ENCODE measurements around the gene SCAPER. TPM values are rescaled to one million over a fixed set of nuclear protein-coding genes. Genes with fewer than 3 reads are reported as not detected.
"Not testable (repeated sequence)": the region's sequence is repeated elsewhere in the genome, so short reads cannot be mapped to it uniquely, and the experiment has no call there.

Gene SCAPER
- total RNA-seq, 1 donor from 2014 or later = 56.9 TPM

GRCh38 chr15:76772776-76773175 lies 132.4 kb downstream of the SCAPER start:
- Histone ChIP-seq H3K27ac (ENCODE audit: low read depth, low read length) (no peak overlapping the region), H3K36me3 (ENCODE audit: control insufficient read depth in 3 of 3, insufficient read depth in 3 of 3, low read length in 3 of 3) (peaks cover 0 to 8% (median 0%) of the 10 kb centered on the region in 3 donors), H3K9me3 (ENCODE audit: control insufficient read depth in 3 of 3, low read length in 3 of 3) (no peaks in the 10 kb centered on the region), H3K4me1 (ENCODE audit: control insufficient read depth in 3 of 3, insufficient read depth in 3 of 3, low read length in 3 of 3) (no peaks in the 10 kb centered on the region), H3K27me3 (ENCODE audit: control insufficient read depth in 3 of 3, insufficient read depth in 3 of 3, low read length in 3 of 3) (no peaks in the 10 kb centered on the region), H3K9ac (ENCODE audit: low read depth in 1 of 3, low read length in 3 of 3) (no peak overlapping the region), H3K4me3 (ENCODE audit: low read length in 3 of 3) (no peak overlapping the region)

- Histone ChIP-seq H3K9ac (ENCODE audit: low read depth in 1 of 3, low read length in 3 of 3) (no peak overlapping the region), H3K4me3 (ENCODE audit: low read length in 3 of 3) (no peak overlapping the region), H3K9me3 (ENCODE audit: control insufficient read depth in 3 of 3, low read length in 3 of 3) (peaks cover 0 to 4% (median 0%) of the 10 kb centered on the region in 3 donors), H3K27me3 (ENCODE audit: control insufficient read depth in 3 of 3, insufficient read depth in 3 of 3, low read length in 3 of 3) (no peaks in the 10 kb centered on the region), H3K36me3 (ENCODE audit: control insufficient read depth in 3 of 3, insufficient read depth in 3 of 3, low read length in 3 of 3) (peaks cover 10 to 33% (median 32%) of the 10 kb centered on the region in 3 donors), H3K27ac (ENCODE audit: low read depth, low read length) (no peak overlapping the region), H3K4me1 (ENCODE audit: control insufficient read depth in 3 of 3, insufficient read depth in 3 of 3, low read length in 3 of 3) (no peaks in the 10 kb centered on the region)
Observed at GRCh38 chr15:76764004-76764403, 141.1 kb downstream of the SCAPER start.

GRCh38 chr15:76763554-76763953 lies 141.6 kb downstream of the SCAPER start:
- Histone ChIP-seq H3K9ac (ENCODE audit: low read depth in 1 of 3, low read length in 3 of 3) (no peak overlapping the region), H3K27ac (ENCODE audit: low read depth, low read length) (no peak overlapping the region), H3K4me1 (ENCODE audit: control insufficient read depth in 3 of 3, insufficient read depth in 3 of 3, low read length in 3 of 3) (no peaks in the 10 kb centered on the region), H3K36me3 (ENCODE audit: control insufficient read depth in 3 of 3, insufficient read depth in 3 of 3, low read length in 3 of 3) (peaks cover 10 to 33% (median 32%) of the 10 kb centered on the region in 3 donors), H3K4me3 (ENCODE audit: low read length in 3 of 3) (no peak overlapping the region), H3K9me3 (ENCODE audit: control insufficient read depth in 3 of 3, low read length in 3 of 3) (peaks cover 0 to 4% (median 0%) of the 10 kb centered on the region in 3 donors), H3K27me3 (ENCODE audit: control insufficient read depth in 3 of 3, insufficient read depth in 3 of 3, low read length in 3 of 3) (no peaks in the 10 kb centered on the region)

- Histone ChIP-seq H3K27ac (ENCODE audit: low read depth, low read length) (no peak overlapping the region), H3K4me3 (ENCODE audit: low read length in 3 of 3) (no peak overlapping the region), H3K36me3 (ENCODE audit: control insufficient read depth in 3 of 3, insufficient read depth in 3 of 3, low read length in 3 of 3) (peaks cover 2 to 9% (median 5%) of the 10 kb centered on the region in 3 donors), H3K4me1 (ENCODE audit: control insufficient read depth in 3 of 3, insufficient read depth in 3 of 3, low read length in 3 of 3) (no peaks in the 10 kb centered on the region), H3K9ac (ENCODE audit: low read depth in 1 of 3, low read length in 3 of 3) (no peak overlapping the region), H3K27me3 (ENCODE audit: control insufficient read depth in 3 of 3, insufficient read depth in 3 of 3, low read length in 3 of 3) (no peaks in the 10 kb centered on the region), H3K9me3 (ENCODE audit: control insufficient read depth in 3 of 3, low read length in 3 of 3) (no peaks in the 10 kb centered on the region)
Observed at GRCh38 chr15:76756381-76756780, 148.8 kb downstream of the SCAPER start.

- no peaks in the 10 kb centered on the region for H3K36me3 ChIP-seq (ENCODE audit: control insufficient read depth in 3 of 3, insufficient read depth in 3 of 3, low read length in 3 of 3)
Observed at GRCh38 chr15:76753771-76754170, 151.4 kb downstream of the SCAPER start.

GRCh38 chr15:76753131-76753530 lies 152.0 kb downstream of the SCAPER start:
- Histone ChIP-seq H3K36me3 (ENCODE audit: control insufficient read depth in 3 of 3, insufficient read depth in 3 of 3, low read length in 3 of 3) (no peaks in the 10 kb centered on the region), H3K27me3 (ENCODE audit: control insufficient read depth in 3 of 3, insufficient read depth in 3 of 3, low read length in 3 of 3) (no peaks in the 10 kb centered on the region), H3K9ac (ENCODE audit: low read depth in 1 of 3, low read length in 3 of 3) (no peak overlapping the region), H3K4me3 (ENCODE audit: low read length in 3 of 3) (no peak overlapping the region), H3K9me3 (ENCODE audit: control insufficient read depth in 3 of 3, low read length in 3 of 3) (no peaks in the 10 kb centered on the region), H3K4me1 (ENCODE audit: control insufficient read depth in 3 of 3, insufficient read depth in 3 of 3, low read length in 3 of 3) (no peaks in the 10 kb centered on the region), H3K27ac (ENCODE audit: low read depth, low read length) (no peak overlapping the region)

More at GRCh38 chr15:76753771-76754170, 151.4 kb downstream of the SCAPER start:
- Histone ChIP-seq H3K27ac (ENCODE audit: low read depth, low read length) (no peak overlapping the region), H3K27me3 (ENCODE audit: control insufficient read depth in 3 of 3, insufficient read depth in 3 of 3, low read length in 3 of 3) (no peaks in the 10 kb centered on the region), H3K9me3 (ENCODE audit: control insufficient read depth in 3 of 3, low read length in 3 of 3) (no peaks in the 10 kb centered on the region), H3K4me1 (ENCODE audit: control insufficient read depth in 3 of 3, insufficient read depth in 3 of 3, low read length in 3 of 3) (no peaks in the 10 kb centered on the region), H3K4me3 (ENCODE audit: low read length in 3 of 3) (no peak overlapping the region), H3K9ac (ENCODE audit: low read depth in 1 of 3, low read length in 3 of 3) (no peak overlapping the region)

- H3K27ac ChIP-seq (ENCODE audit: low read depth, low read length) = no peak overlapping the region
- H3K4me3 ChIP-seq (ENCODE audit: low read length in 3 of 3) = no peak overlapping the region
- no peaks in the 10 kb centered on the region for H3K9me3 ChIP-seq (ENCODE audit: control insufficient read depth in 3 of 3, low read length in 3 of 3)
- H3K36me3 ChIP-seq (ENCODE audit: control insufficient read depth in 3 of 3, insufficient read depth in 3 of 3, low read length in 3 of 3) = no peaks in the 10 kb centered on the region
- H3K27me3 ChIP-seq (ENCODE audit: control insufficient read depth in 3 of 3, insufficient read depth in 3 of 3, low read length in 3 of 3) = no peaks in the 10 kb centered on the region
- H3K4me1 ChIP-seq (ENCODE audit: control insufficient read depth in 3 of 3, insufficient read depth in 3 of 3, low read length in 3 of 3) = no peaks in the 10 kb centered on the region
- no peak overlapping the region for H3K9ac ChIP-seq (ENCODE audit: low read depth in 1 of 3, low read length in 3 of 3)
Observed at GRCh38 chr15:76752549-76752948, 152.6 kb downstream of the SCAPER start.

GRCh38 chr15:76737573-76737972 lies 167.6 kb downstream of the SCAPER start:
- Histone ChIP-seq H3K4me1 (ENCODE audit: control insufficient read depth in 3 of 3, insufficient read depth in 3 of 3, low read length in 3 of 3) (no peaks in the 10 kb centered on the region), H3K36me3 (ENCODE audit: control insufficient read depth in 3 of 3, insufficient read depth in 3 of 3, low read length in 3 of 3) (peaks cover 3 to 19% (median 13%) of the 10 kb centered on the region in 3 donors), H3K27ac (ENCODE audit: low read depth, low read length) (no peak overlapping the region), H3K9me3 (ENCODE audit: control insufficient read depth in 3 of 3, low read length in 3 of 3) (no peaks in the 10 kb centered on the region), H3K4me3 (ENCODE audit: low read length in 3 of 3) (no peak overlapping the region), H3K9ac (ENCODE audit: low read depth in 1 of 3, low read length in 3 of 3) (no peak overlapping the region), H3K27me3 (ENCODE audit: control insufficient read depth in 3 of 3, insufficient read depth in 3 of 3, low read length in 3 of 3) (no peaks in the 10 kb centered on the region)

- H3K4me3 ChIP-seq (ENCODE audit: low read length in 3 of 3); H3K27ac ChIP-seq (ENCODE audit: low read depth, low read length); H3K27me3 ChIP-seq (ENCODE audit: control insufficient read depth in 3 of 3, insufficient read depth in 3 of 3, low read length in 3 of 3); H3K9ac ChIP-seq (ENCODE audit: low read depth in 1 of 3, low read length in 3 of 3); H3K4me1 ChIP-seq (ENCODE audit: control insufficient read depth in 3 of 3, insufficient read depth in 3 of 3, low read length in 3 of 3); H3K9me3 ChIP-seq (ENCODE audit: control insufficient read depth in 3 of 3, low read length in 3 of 3): not testable (repeated sequence)
- H3K36me3 ChIP-seq (ENCODE audit: control insufficient read depth in 3 of 3, insufficient read depth in 3 of 3, low read length in 3 of 3) = peaks cover 7 to 28% (median 13%) of the 10 kb centered on the region in 3 donors
Observed at GRCh38 chr15:76732321-76732720, 172.8 kb downstream of the SCAPER start.

GRCh38 chr15:76730262-76730661 lies 174.9 kb downstream of the SCAPER start:
- H3K9me3 ChIP-seq (ENCODE audit: control insufficient read depth in 3 of 3, low read length in 3 of 3) = no peaks in the 10 kb centered on the region
- no peak overlapping the region for H3K4me3 ChIP-seq (ENCODE audit: low read length in 3 of 3)
- H3K9ac ChIP-seq (ENCODE audit: low read depth in 1 of 3, low read length in 3 of 3) = no peak overlapping the region
- H3K36me3 ChIP-seq (ENCODE audit: control insufficient read depth in 3 of 3, insufficient read depth in 3 of 3, low read length in 3 of 3) = peaks cover 7 to 26% (median 13%) of the 10 kb centered on the region in 3 donors
- H3K27ac ChIP-seq (ENCODE audit: low read depth, low read length) = no peak overlapping the region
- H3K4me1 ChIP-seq (ENCODE audit: control insufficient read depth in 3 of 3, insufficient read depth in 3 of 3, low read length in 3 of 3) = no peaks in the 10 kb centered on the region
- no peaks in the 10 kb centered on the region for H3K27me3 ChIP-seq (ENCODE audit: control insufficient read depth in 3 of 3, insufficient read depth in 3 of 3, low read length in 3 of 3)
